Measurements from ENCODE around the gene PDCD11.
"Not testable (repeated sequence)": the region's sequence is repeated elsewhere in the genome, so short reads cannot be mapped to it uniquely, and the experiment has no call there.

PDCD11 gene

GRCh38 chr10:103416436-103417147, 20.2 kb downstream of the PDCD11 start:
- peak; percentile 6 to 67 (median 27) for DNase-seq

- not testable (repeated sequence) for DNase-seq
Observed at GRCh38 chr10:103417148-103417469, 20.7 kb downstream of the PDCD11 start.

GRCh38 chr10:103417601-103418000, 21.2 kb downstream of the PDCD11 start:
- no peak for DNase-seq

GRCh38 chr10:103419101-103419500, 22.7 kb downstream of the PDCD11 start:
- DNase-seq, result no peak

- DNase-seq, result no peak
Observed at GRCh38 chr10:103423748-103424147, 27.3 kb downstream of the PDCD11 start.

GRCh38 chr10:103427866-103428265, 31.4 kb downstream of the PDCD11 start:
- no peak for DNase-seq

GRCh38 chr10:103428989-103429643, 32.7 kb downstream of the PDCD11 start:
- DNase-seq, result no peak

GRCh38 chr10:103429647-103430046, 33.2 kb downstream of the PDCD11 start:
- DNase-seq, result no peak

- DNase-seq, result no peak
Observed at GRCh38 chr10:103431902-103432301, 35.5 kb downstream of the PDCD11 start.

GRCh38 chr10:103433858-103434257, 37.4 kb downstream of the PDCD11 start:
- no peak for DNase-seq

- DNase-seq, result no peak
Observed at GRCh38 chr10:103439776-103440175, 43.4 kb downstream of the PDCD11 start.

- DNase-seq, result no peak
Observed at GRCh38 chr10:103440416-103440815, 44.0 kb downstream of the PDCD11 start.

GRCh38 chr10:103441206-103441605, 44.8 kb downstream of the PDCD11 start:
- no peak for DNase-seq

- DNase-seq, result no peak
Observed at GRCh38 chr10:103441611-103442010, 45.2 kb downstream of the PDCD11 start.

GRCh38 chr10:103442031-103442461, 45.6 kb downstream of the PDCD11 start:
- no peak for DNase-seq

GRCh38 chr10:103443475-103444185, 47.2 kb downstream of the PDCD11 start:
- no peak for DNase-seq

GRCh38 chr10:103444478-103444877, 48.1 kb downstream of the PDCD11 start:
- no peak for DNase-seq

- DNase-seq, result no peak
Observed at GRCh38 chr10:103445366-103445765, 48.9 kb downstream of the PDCD11 start.

- DNase-seq, result no peak
Observed at GRCh38 chr10:103445767-103446567, 49.5 kb downstream of the PDCD11 start.

GRCh38 chr10:103447187-103447586, 50.8 kb downstream of the PDCD11 start:
- DNase-seq, result no peak

GRCh38 chr10:103448746-103449145, 52.3 kb downstream of the PDCD11 start:
- DNase-seq, result no peak

- DNase-seq, result no peak
Observed at GRCh38 chr10:103449208-103450144, 53.0 kb downstream of the PDCD11 start.
